GM19468 (cell line): Measurements from ENCODE around the gene PRDM15.
A peak's percentile ranks its signal among the peaks of the same experiment; 100 is the strongest.

ENCODE experiments used
- ATAC-seq: cut with Tn5 transposase; IDR thresholded peaks from one replicate; pipeline ENCODE4 v1.9.1; 2021; ENCODE audit warnings: mild to moderate bottlenecking, moderate library complexity, moderate number of reproducible peaks; ENCODE audit not compliant: unreplicated experiment; ENCODE audit errors: extremely low read depth

PRDM15 gene

GRCh38 chr21:41890355-41890754, 11.2 kb upstream of the PRDM15 start:
- no peak for ATAC-seq

- ATAC-seq = no peak
These were observed 9.7 kb upstream of the PRDM15 start for GRCh38 chr21:41888749-41889376.

- ATAC-seq = no peak
These were observed 8.5 kb upstream of the PRDM15 start for GRCh38 chr21:41887667-41888066.

- no peak for ATAC-seq
These were observed 7.2 kb upstream of the PRDM15 start for GRCh38 chr21:41886328-41886727.

GRCh38 chr21:41885341-41886024, 6.3 kb upstream of the PRDM15 start:
- no peak for ATAC-seq

GRCh38 chr21:41884501-41885030, 5.4 kb upstream of the PRDM15 start:
- no peak for ATAC-seq

- no peak for ATAC-seq
These were observed 4.4 kb upstream of the PRDM15 start for GRCh38 chr21:41883582-41883981.

GRCh38 chr21:41881051-41881450, 1.9 kb upstream of the PRDM15 start:
- no peak for ATAC-seq

GRCh38 chr21:41880153-41880552, 1.0 kb upstream of the PRDM15 start:
- ATAC-seq = no peak

GRCh38 chr21:41878831-41879189, 334 bp downstream of the PRDM15 start:
- peak; percentile 17 for ATAC-seq

GRCh38 chr21:41877901-41878830, 978 bp downstream of the PRDM15 start:
- ATAC-seq = no peak

GRCh38 chr21:41876928-41877652, 2.1 kb downstream of the PRDM15 start:
- no peak for ATAC-seq

GRCh38 chr21:41876396-41876795, 2.7 kb downstream of the PRDM15 start:
- no peak for ATAC-seq

GRCh38 chr21:41875086-41875485, 4.1 kb downstream of the PRDM15 start:
- no peak for ATAC-seq

- no peak for ATAC-seq
These were observed 4.5 kb downstream of the PRDM15 start for GRCh38 chr21:41874611-41875010.

GRCh38 chr21:41873426-41873825, 5.7 kb downstream of the PRDM15 start:
- no peak for ATAC-seq

GRCh38 chr21:41873005-41873404, 6.1 kb downstream of the PRDM15 start:
- ATAC-seq = no peak

- ATAC-seq = no peak
These were observed 7.7 kb downstream of the PRDM15 start for GRCh38 chr21:41871293-41872030.

- no peak for ATAC-seq
These were observed 9.4 kb downstream of the PRDM15 start for GRCh38 chr21:41869771-41870170.
